GM18505 (cell line): ENCODE results near the gene RAD51B.
"Not testable (repeated sequence)": the region's sequence is repeated elsewhere in the genome, so short reads cannot be mapped to it uniquely, and the experiment has no call there.

Experiments used
- ATAC-seq: cut with Tn5 transposase; IDR thresholded peaks from one replicate; pipeline ENCODE4 v1.9.1; 2021; ENCODE audit not compliant: unreplicated experiment
- POLR2A ChIP-seq: IDR thresholded peaks from 4 replicates; pipeline ENCODE4 v1.6.1; 2011; ENCODE audit warnings: borderline replicate concordance; ENCODE audit not compliant: insufficient read depth, insufficient read length; ENCODE audit errors: extremely low read depth

The RAD51B gene

DNA sequence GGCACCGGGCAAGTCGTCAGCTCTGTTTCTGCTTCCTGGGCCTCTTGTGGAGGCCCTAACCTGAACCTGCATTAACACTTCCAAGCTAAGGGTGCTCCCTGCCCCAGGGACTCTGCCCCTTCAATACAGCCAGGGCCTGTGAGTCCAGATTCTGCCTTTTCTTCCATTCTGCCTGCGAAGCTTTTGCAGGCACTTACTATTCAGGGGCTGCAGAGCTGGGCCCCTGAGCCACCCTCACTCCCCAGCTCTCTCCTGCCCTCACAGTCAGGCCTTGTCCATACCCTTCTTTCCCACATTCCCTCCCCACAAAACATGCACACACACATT lies 872.2 kb downstream of the RAD51B start:
- ATAC-seq, result no peak
- no peak for TF ChIP-seq POLR2A

DNA sequence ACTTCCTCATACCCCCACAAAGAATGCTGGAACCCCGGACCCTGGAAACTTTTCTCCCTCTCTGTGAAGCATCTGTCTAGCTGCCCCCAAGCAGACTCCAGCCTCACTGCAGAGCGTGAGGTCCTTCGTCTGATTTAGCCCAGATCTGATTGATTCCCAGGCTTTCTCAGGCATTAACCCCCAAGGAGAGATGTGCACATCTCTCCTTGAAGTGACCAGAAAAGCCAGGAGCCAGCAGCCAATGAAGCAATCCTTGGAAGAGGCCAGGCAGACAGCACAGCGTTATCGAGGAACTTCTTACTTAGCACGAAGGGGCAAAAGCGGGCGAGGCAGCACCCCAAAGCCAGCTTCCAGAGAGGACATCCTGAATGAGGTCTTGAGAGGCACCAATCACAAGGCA lies 872.6 kb downstream of the RAD51B start:
- TF ChIP-seq POLR2A, result no peak
- no peak for ATAC-seq

DNA sequence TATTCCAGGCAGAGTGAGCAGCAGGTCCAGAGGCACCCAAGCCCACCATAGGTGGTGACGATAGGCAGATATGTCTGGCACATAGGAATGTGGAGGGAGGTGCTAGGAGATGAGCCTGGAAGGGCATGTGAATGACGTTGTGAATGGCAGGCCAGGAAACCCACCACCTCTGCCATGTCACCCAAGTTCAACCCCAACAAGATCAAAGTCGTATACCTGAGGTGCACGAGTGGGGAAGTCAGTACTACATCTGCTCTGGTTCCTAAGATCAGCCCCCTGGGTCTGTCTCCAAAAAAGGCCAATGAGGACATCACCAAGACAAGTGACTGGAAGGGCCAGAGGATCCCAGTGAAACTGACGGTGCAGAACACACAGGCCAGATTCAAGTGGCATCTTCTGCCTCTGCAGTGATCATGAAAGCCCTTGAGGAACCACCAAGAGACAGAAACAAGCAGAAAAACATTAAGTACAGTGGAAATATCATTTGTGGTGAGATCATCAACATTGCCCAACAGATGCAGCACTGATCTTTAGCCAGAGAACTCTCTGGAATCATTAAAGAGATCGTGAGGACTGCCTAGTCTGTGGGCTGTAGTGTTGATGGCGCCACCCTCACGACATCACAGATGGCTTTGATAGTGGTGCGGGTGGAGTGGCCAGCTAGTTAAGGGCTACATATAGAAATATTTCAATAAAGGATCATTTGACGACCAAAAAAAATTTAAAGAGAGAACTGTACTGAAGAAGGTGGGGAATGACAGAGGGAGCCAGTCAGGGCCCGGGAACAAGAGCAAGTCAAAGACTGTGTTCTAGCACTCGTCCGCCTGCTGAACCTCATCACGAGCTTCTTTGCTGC lies 873.6 kb downstream of the RAD51B start:
- TF ChIP-seq POLR2A, result no peak
- no peak for ATAC-seq

DNA sequence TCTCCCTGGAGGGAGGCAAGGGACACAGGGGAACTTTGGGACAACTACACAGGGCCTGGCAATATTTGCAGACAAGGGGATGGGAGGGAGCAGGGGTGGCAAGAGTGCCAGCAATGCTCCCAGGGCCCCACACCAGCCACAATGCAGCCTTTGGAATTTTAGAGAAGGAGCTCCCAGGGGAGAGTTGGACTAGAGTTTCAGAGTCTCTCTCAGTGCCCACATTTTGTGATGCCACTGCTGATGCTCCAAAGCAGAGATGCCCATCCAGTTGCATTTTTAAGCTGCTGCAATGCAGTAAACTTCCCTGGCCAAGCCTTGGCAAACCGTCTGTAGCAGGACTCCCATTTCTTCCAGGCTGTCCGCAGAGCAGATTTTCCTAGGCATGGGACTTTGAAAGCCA lies 874.3 kb downstream of the RAD51B start:
- no peak for TF ChIP-seq POLR2A
- ATAC-seq, result no peak

DNA sequence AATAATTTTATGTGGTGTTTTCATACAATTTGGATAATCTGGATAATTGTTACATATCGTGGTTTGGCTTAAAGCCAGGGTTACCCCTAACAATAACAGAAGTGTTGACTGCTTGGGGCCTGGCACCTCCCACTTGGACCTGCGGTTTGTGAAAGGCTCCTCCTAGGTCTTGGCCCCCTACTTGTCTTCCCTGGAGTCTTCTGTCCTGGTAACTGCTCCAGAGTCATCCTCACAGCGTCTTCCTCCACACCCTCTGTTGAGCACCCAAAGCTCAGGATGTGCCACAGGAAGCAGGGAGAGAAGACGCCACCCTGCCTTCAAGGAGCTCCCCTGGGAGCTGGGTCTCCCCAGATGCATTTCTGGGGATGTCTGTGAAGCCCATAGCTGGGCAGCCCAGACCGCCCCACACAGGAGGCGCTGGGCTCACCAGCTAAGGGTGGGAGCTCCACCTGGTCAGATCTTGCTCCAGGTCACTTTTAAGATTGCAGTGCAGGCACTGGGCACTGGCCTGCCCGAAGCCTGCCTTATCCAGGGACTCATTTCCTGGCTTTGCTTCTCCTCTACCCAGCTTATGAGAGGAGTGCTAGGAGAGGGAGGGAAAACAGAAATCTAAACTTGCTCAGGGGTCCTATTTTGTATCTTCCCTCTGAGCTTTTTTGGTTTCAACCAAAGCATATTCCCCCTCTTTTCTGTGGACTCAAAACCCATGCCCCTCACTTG lies 875.1 kb downstream of the RAD51B start:
- ATAC-seq, result no peak
- no peak for TF ChIP-seq POLR2A

DNA sequence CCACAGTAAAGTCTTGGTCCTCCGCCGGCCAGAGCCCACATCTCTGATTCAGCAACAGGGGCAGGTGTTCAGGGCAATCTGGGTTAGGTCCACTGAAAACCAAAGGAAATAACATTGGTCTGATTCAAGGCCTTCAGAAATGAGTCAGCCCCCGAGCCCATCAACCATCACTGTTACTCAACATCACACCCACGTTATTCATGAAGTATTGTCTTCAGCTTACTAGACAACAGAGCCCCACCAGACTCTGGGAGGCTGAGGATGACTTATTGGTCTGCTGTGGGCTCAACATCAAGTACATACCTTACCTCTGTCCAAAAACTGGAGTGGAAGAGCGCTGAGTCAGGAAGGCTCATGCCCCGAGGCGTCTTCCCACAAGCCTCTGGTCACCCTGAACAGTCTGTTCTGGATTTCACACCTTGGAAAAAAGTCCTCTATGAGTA lies 875.8 kb downstream of the RAD51B start:
- ATAC-seq, result peak; percentile 70
- no peak for TF ChIP-seq POLR2A

DNA sequence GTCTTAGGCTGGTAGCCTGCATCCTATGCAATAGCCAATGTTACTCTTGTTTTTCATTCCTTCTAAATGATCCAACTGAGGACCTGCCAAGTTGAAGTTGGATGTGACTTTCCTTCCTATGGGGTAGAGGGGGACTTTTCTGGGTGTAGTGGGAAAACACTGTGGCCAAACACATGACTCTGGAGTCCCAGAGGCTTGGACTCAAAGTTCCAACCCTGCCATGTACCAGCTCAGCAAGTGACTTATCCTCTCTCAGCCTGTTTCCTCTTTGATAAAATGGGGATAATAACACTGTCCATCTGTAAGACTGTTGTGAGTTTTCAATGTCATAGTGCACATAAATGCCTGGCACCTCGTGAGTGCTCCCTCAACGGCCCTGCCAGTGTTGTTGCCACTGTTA lies 876.3 kb downstream of the RAD51B start:
- TF ChIP-seq POLR2A, result no peak
- no peak for ATAC-seq

DNA sequence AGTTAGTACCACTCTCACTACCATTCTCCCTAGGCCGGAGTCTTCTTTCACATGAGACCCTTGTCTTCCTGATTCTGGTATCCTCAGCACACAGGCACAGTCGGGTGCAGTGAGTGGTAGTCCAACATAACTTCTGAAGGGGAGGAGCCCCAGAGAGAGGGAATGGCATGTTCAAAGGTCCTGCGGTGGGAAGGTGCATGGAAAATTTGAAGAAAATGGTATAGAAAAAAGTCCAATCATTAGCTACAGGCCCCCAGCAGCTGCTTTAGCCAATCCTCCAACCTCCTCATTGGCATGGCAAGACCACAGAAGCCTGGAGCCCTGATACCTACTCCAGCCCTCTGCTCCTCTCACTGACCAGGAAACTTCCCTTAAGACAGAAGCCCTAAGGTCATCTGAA lies 876.7 kb downstream of the RAD51B start:
- TF ChIP-seq POLR2A, result no peak
- no peak for ATAC-seq

DNA sequence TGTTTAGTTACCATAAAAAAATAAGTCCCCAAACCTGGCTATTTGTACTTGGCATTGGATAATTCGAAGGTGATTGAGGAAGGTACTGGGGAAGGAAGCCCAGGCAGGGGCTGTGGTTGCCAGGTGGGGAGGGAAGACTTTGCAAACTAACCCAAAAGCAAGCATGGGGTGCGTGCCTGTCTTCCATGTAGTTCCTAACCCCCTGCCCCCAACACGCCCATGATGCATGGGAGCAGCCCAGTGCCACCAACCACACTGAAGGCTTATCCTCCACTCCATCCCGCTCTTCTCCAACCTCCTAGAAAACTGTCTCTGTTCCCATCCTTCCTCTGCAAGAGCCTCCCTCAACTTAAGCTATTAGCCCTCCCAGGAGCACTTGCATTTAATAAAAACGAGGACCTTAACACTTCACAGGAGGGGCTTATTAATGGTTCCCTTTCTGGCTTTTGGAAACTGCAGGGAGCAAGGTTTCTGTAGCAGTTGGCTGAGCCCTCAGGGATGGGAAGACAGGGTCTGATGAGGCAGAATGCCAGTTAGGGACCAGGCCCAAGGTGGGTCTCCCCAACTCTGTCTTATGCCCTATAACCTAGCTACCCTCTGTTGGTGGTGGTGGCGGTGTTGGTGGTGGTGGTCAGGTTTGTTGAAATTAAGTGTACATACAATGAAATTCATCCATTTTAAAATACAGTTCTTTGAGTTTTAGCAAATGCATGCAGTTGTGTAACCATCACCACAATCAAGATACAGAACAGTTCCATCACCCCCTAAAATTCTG lies 877.3 kb downstream of the RAD51B start:
- ATAC-seq, result no peak
- no peak for TF ChIP-seq POLR2A

DNA sequence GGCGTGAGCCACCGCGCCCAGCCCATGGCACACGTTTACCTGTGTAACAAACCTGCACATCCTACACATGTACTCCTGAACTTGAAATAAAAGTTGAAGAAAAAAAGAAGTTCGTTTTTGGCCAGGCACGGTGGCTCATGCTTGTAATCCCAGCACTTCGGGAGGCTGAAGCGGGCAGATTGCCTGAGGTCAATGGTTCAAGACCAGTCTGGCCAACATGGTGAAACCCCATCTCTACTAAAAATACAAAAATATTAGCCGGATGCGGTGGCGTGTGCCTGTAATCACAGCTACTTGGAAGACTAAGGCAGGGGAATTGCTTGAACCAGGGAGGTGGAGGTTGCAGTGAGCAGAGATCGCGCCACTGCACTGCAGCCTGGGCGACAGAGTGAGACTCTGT lies 879.2 kb downstream of the RAD51B start:
- ATAC-seq, result not testable (repeated sequence)

DNA sequence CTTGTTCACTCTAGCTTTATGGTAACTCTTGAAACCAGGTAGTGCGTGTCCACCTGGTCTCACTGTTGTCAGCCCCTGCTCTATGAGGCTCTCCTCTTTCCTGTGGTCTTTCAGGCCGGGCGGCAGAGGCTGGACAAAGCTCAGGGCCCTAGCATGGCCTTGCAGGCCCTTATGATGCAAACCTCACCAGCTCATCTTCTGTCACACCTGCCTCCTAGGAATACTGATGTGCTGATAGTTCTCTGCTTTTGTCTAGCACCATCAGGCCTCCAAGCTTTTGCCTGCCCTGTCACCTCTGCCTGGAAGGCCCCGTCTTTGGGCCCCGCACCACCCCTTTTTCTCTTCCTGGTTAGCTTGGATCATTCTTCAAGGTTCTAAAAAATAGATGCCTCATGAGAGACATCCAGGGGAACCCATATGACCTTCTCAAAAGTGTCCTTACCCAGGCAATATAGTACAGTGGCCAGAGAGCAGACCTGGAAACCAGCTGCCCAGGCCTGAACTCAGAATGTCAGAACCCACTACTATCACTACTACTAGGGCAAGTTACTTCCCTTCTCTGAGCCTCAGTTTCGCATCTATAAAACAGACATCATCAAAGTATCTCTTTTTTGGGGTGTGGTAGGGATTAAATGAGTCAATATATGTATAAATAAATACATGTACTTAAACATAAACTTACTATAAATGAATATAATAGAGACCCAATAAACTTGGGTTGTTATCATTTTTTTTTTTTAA lies 881.6 kb downstream of the RAD51B start:
- no peak for TF ChIP-seq POLR2A
- no peak for ATAC-seq

DNA sequence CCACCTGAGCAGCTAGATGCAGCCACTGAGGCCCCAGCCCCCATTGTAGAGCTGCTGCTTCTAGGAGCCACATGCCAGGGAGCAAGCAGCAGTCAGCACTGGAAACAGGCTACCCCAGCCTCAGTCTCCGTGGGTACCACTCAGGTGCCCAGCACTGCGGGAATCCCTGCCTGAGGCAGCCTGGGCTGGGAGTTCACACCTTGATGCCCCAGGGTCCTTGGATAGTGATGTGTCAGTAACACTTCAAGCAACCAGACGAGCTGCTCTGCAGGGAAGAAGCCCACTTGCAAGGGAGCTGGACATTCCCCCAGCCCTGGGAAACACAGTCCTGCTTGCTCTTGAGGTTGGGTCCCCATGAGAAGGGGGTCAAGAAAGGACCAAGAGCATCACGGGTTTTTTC lies 882.6 kb downstream of the RAD51B start:
- no peak for ATAC-seq
- no peak for TF ChIP-seq POLR2A

DNA sequence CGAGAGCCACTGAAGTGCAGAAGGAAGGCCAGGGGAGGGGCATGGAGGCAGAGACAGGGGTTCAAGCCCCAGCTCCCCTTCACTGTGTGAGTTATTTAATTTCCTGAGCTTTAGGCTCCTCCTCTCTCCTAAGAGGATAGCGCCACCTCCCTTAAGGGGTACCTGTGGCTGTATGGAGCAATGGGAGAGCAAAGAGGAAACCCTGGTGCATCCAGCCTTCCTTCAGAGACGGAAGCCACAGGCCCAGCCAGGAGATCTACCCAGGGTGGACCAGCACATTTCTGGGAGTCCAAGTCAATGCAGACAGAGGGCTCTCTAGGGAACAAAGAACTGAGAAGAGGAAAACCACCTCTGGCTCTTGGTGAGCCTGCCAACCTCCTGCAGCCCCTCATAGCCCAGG lies 883.0 kb downstream of the RAD51B start:
- ATAC-seq, result no peak
- TF ChIP-seq POLR2A, result no peak

DNA sequence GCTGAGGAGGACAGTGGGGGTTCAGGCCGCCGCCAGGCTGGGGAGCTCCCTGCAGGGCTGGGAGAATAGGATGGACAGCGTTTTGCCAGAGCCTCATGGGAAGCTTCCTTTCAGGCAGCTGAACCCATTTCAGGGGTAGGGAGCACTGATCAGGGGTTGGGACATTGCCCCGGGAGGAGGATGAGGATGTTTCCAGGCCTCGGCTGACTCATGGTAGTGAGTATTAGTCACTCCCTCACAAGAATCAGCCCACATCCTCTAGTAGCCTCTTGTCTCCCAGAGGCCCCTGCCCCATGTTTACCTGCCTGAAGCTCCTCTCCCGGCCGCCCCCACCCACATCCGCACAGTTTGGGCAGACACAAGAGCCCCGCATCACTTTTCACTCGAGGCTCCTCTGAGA lies 883.5 kb downstream of the RAD51B start:
- ATAC-seq, result no peak

More for the DNA sequence above, 883.5 kb downstream of the RAD51B start:
- TF ChIP-seq POLR2A, result no peak
